GM19372 (cell line): Measurements from ENCODE around the gene RNF217.
"Not testable (repeated sequence)": the region's sequence is repeated elsewhere in the genome, so short reads cannot be mapped to it uniquely, and the experiment has no call there.

Source experiments
- ATAC-seq: cut with Tn5 transposase; IDR thresholded peaks from one replicate; pipeline ENCODE4 v1.9.1; 2021; ENCODE audit warnings: mild to moderate bottlenecking, low read depth, moderate library complexity; ENCODE audit not compliant: unreplicated experiment

Gene RNF217

DNA sequence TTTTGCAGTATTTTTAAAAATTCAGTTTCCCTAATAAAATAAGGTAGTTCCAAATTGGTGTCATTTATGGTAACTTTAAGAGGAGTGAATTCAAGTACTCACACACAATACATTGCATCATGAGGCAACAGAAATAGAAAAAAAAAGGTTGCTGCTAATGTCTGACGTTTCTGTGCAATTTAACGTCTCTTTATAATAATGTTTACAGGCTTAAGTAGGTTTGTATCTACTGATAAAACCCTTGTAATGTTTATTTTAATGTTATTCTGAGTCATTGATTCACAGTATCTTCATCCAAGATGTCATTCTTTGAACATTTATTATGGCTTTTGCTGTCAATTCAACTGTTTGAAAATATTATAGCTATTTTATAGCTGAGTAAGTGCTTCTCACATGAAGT, 86.0 kb downstream of the RNF217 start:
- no peak for ATAC-seq

DNA sequence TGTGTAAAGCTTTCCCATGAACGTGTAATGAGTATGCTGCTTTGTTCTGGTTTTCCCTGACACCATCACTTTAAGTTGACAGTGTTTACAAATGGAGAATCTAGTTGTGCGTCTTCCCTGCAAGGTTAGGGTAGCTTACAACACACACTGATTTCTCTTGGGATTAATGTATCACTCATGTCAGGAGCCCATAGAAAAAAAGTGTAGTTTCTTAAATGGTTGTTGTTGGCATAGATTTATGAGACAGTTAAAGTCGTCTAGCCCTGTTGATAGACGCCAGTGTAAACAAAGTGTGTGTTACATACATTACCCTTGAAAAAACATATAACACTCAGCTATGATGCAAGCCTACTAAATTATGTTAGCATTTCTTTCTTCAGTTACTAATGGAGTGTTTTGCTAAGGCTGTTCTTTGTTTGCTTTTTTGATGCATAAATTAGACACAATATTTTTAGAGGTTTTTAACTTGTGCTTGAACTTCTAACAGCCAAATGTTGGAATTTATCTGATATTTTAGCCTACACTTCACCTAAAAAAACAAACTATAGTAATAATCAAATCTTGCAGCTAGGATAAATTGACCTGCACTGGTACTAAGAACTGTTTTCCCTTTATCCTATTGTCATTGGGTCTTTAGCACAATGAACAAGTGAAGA, 88.6 kb downstream of the RNF217 start:
- no peak for ATAC-seq

DNA sequence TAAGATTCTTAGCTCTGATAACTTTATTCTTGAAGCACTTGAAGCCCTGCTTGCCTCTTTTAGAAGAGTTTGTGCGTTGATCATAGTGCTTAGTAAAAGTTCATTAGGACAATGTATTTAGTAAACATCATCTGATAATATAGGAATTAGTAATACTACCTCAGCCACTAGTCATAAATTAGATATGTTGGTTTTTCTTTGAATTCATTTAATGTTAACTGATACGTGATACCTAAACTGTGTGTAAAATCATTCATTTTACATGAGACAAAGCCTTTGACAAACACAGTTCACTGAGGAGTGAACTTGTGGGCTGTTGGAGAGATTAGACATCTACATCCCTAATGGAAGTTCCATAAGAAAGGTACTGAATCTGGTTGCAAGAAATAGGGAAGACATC, 91.6 kb downstream of the RNF217 start:
- ATAC-seq: no peak

DNA sequence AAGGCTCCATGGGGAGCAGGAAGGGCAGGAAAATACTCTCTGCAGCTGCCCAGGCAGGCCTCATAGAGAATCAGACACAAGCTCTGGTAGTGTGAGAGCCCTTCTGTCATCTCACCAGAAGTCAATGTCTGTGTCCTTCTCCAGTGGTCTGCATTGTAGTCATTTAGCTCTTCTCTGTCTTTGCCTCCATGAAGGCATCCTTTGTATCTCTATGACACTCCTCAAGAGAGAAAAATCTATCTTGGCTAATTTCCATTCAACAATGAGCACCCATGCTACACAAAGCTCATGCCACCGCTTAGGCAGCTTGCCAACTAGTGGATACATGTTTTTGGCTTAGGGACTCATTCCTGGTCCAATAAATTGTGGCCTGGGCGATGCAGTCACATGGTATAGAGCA, 92.1 kb downstream of the RNF217 start:
- ATAC-seq: no peak

DNA sequence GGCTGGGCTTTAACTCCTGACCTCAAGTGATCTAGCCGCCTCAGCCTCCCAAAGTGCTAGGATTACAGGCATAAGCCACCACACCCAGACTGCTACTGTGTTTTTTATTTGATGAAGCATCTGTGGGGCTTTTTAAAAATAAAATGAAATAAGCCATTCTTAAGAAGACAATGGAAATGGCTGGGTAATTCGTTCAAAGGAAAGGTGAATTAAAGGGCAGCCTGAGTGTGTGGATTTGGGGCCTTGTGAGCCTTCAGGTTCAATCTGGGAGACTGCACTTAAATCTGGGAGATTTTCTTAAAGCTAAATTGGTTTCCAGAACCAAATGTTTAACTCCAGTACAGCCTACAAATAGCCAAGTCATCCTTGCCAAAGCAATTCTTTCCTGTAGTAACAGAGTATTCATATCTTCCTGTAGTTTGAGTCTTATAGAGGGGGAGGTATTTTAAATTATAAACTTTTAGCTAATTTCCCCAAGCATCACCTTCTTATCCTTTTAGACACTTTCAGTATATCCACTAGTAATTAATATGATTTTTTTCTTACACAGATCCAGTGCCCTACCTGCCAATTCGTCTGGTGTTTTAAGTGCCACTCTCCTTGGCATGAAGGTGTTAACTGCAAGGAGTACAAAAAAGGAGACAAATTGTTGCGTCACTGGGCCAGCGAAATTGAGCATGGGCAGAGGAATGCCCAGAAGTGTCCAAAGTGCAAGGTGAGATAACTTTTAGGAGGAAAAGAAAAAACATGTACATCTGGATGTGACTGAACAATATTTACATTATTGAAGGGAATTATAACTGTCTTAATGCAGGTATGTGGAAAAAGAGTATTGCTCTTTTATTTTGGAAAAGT, 95.4 kb downstream of the RNF217 start:
- ATAC-seq: no peak

DNA sequence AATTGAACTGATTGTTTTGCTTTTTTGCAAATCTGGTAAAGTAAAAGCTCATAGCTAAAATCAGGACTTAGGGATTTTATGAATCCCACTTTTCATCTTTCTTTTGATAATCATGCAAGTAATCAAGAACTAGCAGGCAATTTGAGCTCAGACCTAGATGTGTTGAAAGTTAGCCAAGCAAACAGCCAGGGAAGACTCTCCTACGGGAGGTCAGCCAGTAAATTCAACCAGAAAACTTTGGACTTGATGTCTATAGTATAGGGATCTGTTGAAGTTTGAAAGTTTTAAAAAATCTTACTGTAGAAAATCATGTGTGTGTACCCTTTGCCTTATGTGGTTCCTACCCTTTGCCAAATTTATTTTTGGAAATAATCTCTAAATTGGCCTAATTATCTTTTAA, 96.3 kb downstream of the RNF217 start:
- no peak for ATAC-seq

DNA sequence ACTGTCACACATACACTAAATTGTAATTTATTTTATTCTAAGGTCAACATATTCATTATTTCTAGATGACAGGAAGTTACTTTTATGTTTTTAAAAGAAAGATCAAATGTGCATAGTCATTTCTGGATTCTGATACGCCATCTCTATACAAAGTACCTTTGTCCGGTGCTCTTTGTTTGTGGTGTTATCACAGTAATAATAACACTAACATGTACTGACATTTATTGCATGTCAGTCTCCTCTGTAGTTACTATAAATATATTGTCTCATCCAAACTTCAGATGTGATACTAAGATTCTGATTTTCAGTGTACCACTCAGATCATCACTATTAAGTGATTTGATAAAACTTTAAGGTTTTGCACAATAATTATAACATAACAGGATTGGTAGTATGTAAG, 101.1 kb downstream of the RNF217 start:
- ATAC-seq: no peak

DNA sequence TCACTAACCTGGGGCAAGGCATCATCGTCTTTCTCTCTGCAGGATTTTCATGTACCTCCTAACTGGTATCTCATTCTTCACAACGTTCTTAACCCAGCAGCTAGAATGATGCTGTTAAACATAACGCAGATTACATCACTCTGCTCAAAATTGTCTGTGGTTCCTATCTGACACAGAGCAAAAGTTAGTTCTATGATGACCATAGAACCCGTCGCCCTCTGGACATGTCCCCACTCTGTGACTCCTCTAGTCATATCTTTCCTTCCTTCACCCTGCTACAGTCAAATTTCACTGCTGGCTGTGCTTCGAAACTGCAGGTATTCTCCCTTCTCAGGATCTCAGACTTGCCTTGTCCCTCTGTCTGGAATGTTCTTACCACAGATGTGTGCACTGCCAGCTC, 103.9 kb downstream of the RNF217 start:
- ATAC-seq: no peak

DNA sequence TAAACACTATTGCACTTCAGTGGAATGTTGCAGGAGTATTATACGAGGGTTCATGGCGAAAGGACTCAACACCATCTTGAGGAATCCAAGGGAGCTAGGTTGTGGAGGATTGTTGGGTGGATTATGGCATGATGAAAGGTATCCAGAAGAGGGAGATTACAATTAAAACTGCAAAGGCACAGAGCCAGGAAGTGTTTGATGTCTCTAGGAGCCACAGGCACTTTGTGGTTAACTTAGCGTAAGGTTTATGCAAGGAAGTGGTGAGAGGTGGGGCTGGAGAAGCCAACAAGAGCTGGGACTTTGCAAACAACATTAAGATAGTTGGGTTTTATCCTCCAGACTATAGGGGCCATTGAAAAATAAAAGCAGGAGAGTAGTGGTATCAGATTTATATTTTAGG, 104.7 kb downstream of the RNF217 start:
- no peak for ATAC-seq

DNA sequence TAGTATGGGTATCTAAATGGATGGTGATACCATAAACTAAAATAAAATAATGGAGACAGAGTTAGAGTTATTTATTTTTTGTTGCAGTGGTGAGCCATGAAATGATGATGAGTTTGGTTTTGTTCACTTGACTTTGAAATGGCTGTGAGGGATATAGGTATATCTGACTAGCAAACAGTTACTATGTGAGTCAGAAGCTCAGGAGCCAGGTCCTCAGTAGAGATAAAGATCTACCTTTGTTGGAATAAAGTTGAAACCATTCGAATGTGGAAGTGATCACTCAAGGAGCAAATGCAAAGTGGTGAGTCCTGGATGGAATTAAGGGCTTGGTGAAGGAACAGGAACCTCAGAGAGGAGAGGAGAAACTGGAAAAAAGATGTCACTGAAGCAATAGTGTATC, 105.3 kb downstream of the RNF217 start:
- ATAC-seq: no peak

DNA sequence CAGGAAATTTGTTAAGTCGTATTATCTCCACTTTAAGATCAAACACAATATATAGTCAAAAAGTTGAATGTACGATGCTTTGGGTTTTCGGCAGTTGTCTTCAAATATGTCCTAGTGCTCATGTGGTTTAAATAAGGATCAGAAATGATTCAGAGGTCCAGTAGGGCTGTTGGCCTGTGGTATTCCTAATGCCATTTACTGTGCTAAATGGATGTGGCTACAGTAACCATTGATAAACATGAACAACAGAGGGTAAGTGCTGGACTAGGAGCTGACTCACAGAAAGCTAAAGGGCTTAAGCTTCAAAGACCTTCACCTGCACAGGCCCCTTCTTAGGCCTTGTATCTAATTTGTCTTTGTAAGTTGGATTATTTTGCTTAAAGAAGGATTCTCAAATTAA, 110.8 kb downstream of the RNF217 start:
- ATAC-seq: no peak

DNA sequence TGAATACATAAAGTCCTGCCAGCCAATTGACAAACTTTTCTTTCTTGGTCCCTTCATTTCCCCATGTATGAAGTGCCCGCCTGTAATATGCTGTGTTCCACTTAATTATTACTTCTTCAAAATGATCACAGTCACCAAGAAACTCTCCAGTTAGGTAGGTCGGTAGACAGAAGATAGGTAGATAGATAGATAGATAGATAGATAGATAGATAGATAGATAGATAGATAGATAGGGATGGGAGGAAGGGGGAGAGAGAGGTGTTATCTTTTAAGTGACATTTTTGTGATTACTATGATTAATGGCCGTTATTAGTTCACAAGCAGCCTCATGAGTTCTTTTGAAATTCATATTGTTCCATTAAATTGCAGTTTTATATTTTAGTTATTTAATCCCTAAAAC, 111.9 kb downstream of the RNF217 start:
- no peak for ATAC-seq

DNA sequence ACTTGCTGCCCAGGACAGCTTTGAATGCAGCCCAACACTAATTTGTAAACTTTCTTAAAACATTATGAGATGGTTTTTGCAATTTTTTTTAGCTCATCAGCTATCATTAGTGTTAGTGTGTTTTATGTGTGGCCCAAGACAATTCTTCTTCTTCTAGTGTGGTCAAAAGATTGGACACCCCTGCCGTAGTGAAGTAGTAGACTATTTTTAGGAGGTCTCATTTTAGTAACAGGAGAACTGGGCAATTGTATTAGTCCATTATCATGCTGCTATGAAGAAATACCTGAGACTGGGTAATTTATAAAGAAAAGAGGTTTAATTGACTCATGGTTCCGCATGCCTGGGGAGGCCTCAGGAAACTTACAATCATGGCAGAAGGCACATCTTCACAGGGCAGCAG, 112.8 kb downstream of the RNF217 start:
- ATAC-seq: not testable (repeated sequence)

DNA sequence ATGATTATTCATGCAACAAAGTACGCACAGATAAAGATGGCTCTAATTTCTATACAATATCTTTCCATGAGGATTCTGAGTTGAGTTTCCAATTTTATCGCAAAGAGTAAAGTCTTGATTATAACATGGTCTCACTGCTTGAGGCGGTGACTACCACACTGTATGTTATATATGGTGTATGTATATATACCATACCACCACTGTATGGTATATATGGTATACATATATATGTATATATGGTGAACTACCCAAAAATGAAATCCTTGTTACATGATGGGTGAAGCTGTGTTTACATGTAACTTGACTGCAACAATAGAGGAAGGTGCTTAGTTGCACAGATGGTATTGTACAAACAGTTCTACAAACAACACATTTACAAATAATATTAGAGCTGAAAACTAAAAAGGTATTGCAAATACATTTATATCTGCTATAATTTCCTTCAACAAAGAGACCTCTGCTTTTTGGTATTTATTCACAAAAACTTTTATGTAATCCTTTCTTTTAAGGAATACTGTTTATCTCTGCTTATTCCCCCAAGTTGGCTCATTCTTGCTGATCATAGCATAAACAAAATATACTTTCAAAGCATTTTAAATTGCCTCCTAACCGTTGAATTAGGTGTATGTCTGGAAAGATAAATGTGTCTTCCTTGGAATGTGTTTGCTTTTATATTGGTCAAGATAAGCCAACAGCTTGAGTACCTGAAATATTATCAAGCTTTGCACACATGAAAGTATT, 113.7 kb downstream of the RNF217 start:
- ATAC-seq: no peak

DNA sequence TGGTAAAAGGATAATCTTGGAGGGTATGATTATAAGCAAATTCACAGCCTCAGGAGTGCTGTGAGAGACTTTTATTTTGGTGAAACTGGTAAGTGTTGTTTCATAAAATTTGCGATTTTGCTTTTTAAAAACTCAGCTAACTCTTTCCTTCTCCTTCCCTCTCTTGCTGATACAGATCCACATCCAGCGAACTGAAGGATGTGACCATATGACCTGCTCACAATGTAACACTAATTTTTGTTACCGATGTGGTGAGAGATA, 114.2 kb downstream of the RNF217 start:
- no peak for ATAC-seq

DNA sequence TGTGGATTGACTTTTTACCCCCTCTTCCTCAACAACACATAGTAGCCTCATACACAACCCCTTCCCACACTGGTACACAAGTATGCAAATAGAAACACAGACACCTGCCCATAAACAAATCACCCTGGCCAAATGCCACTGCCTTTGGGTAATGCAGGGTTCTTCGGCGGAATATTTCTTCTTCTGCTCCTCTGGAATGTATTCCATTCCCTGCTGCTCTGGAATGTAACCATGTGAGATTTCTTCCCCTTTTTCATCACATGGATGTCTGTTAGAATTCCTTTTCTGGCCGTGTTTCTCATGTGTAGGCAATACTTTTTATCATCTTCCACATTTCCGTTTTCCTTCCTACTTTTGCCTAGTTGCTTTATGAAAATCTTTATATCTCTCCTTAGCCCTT, 115.2 kb downstream of the RNF217 start:
- no peak for ATAC-seq

DNA sequence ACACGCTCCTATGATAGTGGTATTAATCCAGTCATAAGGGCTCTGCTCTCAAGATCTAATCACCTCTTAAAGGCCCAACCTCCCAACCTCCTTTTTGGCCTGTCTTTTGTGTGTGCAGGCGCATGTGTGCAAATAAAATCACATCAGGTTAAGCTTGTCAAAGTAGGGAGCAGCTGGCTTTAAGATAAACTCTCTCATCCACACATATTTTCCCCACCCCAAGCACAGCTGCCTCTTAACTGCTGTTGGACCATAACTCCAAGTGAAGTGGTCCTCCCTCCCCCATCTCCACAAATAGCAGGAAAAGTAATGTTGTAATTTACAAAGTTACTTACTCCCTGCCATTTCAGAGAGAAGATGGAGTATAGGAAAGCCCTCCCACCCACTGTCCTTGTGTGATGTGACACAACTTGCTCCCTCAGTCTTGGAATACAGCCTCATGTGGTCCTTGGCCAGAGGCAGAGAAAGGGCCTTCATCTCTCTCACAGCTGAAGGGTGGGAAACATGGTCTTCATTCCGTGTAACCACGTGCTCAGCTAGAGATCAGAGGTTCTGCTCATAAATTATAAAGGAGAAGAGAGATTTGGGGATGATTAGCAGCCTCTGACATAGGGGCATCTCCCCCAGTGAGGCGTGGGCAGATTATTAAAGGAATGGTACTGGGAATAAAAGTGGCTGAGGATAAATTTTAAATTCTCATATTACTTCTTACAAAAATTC, 116.5 kb downstream of the RNF217 start:
- no peak for ATAC-seq

DNA sequence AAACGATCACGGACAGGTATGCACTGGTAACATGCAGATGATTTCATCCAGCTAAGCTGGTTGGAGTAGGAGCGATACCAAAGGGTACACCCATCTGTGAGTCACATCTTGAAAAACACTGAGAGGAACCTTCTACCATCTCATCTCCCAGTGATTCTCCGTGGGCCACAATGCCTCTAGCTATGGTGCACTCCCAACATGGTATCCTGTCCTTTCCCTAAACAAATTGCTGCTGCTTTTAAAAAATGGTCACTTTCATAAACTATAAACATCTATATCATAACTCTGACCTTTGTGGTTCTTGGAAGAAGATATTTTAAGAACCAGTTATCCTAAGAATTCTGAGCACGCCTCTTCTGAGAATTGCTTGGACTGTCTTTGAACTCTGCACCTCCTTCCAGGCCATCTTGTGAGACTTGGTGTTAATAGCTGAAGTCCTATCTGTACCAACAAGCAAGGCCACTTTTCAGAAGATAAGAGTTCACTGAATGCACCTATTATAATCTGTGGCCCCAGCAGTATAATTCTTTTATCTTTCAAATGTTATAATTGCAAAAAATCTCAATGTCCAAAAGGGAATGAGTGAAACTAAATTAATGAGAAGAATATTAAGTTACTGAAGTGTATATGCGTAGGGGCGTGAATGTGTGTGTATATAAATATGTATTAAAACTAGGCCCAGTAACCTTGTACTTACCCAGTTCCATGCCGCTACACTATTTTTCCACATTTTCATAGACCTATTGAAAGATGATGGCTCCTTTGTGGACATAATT, 120.9 kb downstream of the RNF217 start:
- no peak for ATAC-seq

DNA sequence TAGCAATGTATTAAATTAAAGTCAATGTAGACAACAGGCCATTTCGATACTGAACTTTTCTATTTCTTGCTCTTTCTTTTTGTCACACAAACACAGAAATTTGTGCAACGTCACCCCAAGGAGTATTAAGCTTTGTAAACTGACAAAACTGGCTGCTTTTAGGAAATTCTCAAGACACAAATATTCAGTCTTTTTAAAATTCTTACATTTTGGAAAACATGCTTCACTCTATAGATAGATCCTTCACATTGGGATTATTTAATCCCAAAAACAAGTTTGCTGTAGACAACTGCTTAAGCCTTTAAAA, 121.4 kb downstream of the RNF217 start:
- ATAC-seq: no peak

DNA sequence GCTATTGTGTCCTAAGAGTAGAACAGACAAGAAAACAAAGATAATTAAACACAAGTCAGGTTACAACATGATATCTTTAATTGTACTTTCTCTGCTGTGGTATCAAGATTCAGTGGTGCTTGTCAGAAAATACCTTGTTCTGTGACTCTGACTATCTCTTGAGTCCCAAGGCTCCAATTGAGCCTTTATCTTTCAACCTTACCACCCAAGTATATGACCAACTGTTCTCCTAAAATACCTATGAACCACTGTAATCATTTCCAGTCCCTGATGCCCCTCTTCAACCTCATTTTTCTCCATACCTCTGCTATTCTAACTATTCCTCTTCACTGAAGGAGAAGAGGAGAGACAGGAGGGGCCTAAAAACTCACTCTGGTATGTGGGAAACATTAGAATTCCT, 124.5 kb downstream of the RNF217 start:
- ATAC-seq: no peak

DNA sequence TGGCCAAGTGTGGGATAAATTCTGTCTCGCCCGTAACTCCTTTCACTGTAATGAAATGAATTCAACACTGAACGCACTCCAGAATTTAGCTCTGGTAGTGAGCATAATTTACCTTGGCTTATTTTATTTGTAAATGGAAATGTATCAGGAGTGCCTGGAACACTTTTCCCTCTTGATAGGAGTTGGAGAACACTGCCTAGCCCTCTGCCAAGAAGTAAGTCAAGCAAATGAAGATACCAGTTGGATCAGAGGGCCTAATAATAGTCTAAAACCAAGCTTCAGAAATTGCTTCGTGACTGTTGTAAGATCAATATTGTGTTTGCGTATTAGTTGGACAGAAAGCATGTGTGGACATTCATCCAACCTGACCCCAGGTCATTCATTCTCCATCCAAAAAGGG, 126.7 kb downstream of the RNF217 start:
- ATAC-seq: no peak
